PC-9 (cell line): ENCODE results near the gene GRID2. TPM values are rescaled to one million over a fixed set of nuclear protein-coding genes. Genes with fewer than 3 reads are reported as not detected.

ENCODE experiments used
- BruUV-seq: library from RNA; stranded (reverse); fragments of 400-500 nt; replicated peaks from 2 replicates; lab custom pipeline; 2021; lab: Mats Ljungman, UMichigan
- CTCF ChIA-PET: fragments of 300-600 bp; sonication (Branson Sonifier 250); formaldehyde crosslinking; loops from one replicate; lab custom pipeline; 2022; ENCODE audit warnings: antibody characterized with exemption; lab: Charles Lee
- POLR2A ChIA-PET: fragments of 300-600 bp; sonication (Branson Sonifier 250); formaldehyde crosslinking; loops from one replicate; lab custom pipeline; 2022; ENCODE audit warnings: antibody characterized with exemption; ENCODE audit not compliant: unreplicated experiment; lab: Charles Lee
- DNase-seq, 2 experiments: peaks; one replicate each; pipeline versions ENCODE4 v3.0.0 to v3.0.0-alpha.2; 2015 to 2022; ENCODE audit warnings: mixed read lengths in 1 of 2
- H2AFZ ChIP-seq: fragments of 200-600 bp; sonication (generic); 2 replicates; pipeline ENCODE4 v1.8.1; 2017; ENCODE audit warnings: antibody characterized with exemption
- H3F3A ChIP-seq: fragments of 200-600 bp; sonication (generic); 2 replicates; pipeline ENCODE4 v1.8.1; 2017; ENCODE audit warnings: antibody characterized with exemption, mild to moderate bottlenecking, low read depth; ENCODE audit not compliant: insufficient read depth
- H3K27ac ChIP-seq: fragments of 200-600 bp; sonication (generic); 2 replicates; pipeline ENCODE4 v1.6.1; 2016; ENCODE audit warnings: mixed run types
- H3K27me3 ChIP-seq: fragments of 200-600 bp; sonication (generic); 2 replicates; pipeline ENCODE4 v1.6.1; 2016; ENCODE audit warnings: low read depth, mixed run types; ENCODE audit not compliant: insufficient read depth
- H3K36me3 ChIP-seq: fragments of 200-600 bp; sonication (generic); 2 replicates; pipeline ENCODE4 v1.6.1; 2016; ENCODE audit warnings: low read depth, mixed run types
- H3K4me1 ChIP-seq: fragments of 200-600 bp; sonication (generic); replicated peaks from 2 replicates; pipeline ENCODE4 v1.6.1; 2016; ENCODE audit warnings: mixed run types; ENCODE audit not compliant: insufficient read depth
- H3K4me2 ChIP-seq: fragments of 200-600 bp; sonication (generic); 2 replicates; pipeline ENCODE4 v1.6.1; 2017; ENCODE audit warnings: mixed run types
- H3K4me3 ChIP-seq: fragments of 200-600 bp; sonication (generic); 2 replicates; pipeline ENCODE4 v1.6.1; 2016; ENCODE audit warnings: mixed run types
- H3K79me2 ChIP-seq: fragments of 200-600 bp; sonication (generic); 2 replicates; pipeline ENCODE4 v1.6.1; 2017; ENCODE audit warnings: low read depth, mixed run types
- H3K9me2 ChIP-seq: fragments of 200-600 bp; sonication (generic); 2 replicates; pipeline ENCODE4 v1.8.1; 2017; ENCODE audit warnings: mild to moderate bottlenecking; ENCODE audit not compliant: insufficient read depth
- H3K9me3 ChIP-seq: fragments of 200-600 bp; sonication (generic); 2 replicates; pipeline ENCODE4 v1.8.1; 2016; ENCODE audit warnings: low read depth; ENCODE audit not compliant: insufficient read depth
- H4K20me1 ChIP-seq: fragments of 200-600 bp; sonication (generic); 2 replicates; pipeline ENCODE4 v1.8.1; 2017; ENCODE audit not compliant: insufficient read depth
- EZH2 ChIP-seq: fragments of 200-600 bp; sonication (generic); IDR thresholded peaks from 2 replicates; pipeline ENCODE4 v1.8.0; 2017; ENCODE audit warnings: antibody characterized with exemption, low read depth
- intact Hi-C: fragments of 100-400 bp; cut with micrococcal nuclease; formaldehyde crosslinking; loops from one replicate; pipeline ENCODE4 v1.10.0; 2022; ENCODE audit not compliant: unreplicated experiment
- total RNA-seq: library from RNA; stranded (reverse); gene quantifications from 2 replicates; pipeline ENCODE4 v1.2.3, GENCODE V29; 2021
- TF ChIP-seq, protein P1 (sequence below): fragments of 200-600 bp; sonication (generic); conservative IDR thresholded peaks from 2 replicates; pipeline ENCODE4 v1.6.1; 2017; ENCODE audit warnings: mixed run types, antibody characterized with exemption, mild to moderate bottlenecking, moderate library complexity

Gene GRID2
- total RNA-seq, 1 experiment from 2014 or later = not detected

DNA sequence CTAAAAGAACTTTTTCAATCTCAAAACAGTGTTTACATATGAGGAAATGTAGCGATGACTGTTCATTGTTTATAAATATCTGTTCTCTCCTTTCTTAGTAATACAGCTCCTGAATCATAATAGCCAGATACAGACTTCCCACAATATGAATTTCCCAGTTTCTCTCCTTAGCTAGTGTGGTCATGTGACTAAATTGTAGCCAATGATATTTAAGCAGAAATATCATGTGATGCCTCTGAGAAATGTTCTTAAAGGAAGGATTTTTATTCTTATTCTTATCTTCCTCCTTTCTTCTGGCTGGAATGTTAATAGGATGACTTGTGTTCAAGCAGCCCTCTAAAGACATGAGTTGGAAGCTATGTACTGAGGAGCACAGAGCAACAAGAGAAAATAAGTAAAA, 1141.1 kb downstream of the GRID2 start:
- H2AFZ ChIP-seq = no peak overlapping the region
- no peaks in the 10 kb centered on the region for H3K4me1 ChIP-seq
- no peaks in the 10 kb centered on the region for H3K36me3 ChIP-seq
- H3K9me2 ChIP-seq = no peaks in the 10 kb centered on the region
- no TSS peak for BruUV-seq
- H3K4me3 ChIP-seq = no peak overlapping the region
- H3K27me3 ChIP-seq = no peaks in the 10 kb centered on the region
- TF ChIP-seq, protein P1, sequence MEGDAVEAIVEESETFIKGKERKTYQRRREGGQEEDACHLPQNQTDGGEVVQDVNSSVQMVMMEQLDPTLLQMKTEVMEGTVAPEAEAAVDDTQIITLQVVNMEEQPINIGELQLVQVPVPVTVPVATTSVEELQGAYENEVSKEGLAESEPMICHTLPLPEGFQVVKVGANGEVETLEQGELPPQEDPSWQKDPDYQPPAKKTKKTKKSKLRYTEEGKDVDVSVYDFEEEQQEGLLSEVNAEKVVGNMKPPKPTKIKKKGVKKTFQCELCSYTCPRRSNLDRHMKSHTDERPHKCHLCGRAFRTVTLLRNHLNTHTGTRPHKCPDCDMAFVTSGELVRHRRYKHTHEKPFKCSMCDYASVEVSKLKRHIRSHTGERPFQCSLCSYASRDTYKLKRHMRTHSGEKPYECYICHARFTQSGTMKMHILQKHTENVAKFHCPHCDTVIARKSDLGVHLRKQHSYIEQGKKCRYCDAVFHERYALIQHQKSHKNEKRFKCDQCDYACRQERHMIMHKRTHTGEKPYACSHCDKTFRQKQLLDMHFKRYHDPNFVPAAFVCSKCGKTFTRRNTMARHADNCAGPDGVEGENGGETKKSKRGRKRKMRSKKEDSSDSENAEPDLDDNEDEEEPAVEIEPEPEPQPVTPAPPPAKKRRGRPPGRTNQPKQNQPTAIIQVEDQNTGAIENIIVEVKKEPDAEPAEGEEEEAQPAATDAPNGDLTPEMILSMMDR = no peak
- TF ChIP-seq EZH2 = no peak
- CTCF ChIA-PET = no interaction called here
- DNase-seq = no peak
- no peaks in the 10 kb centered on the region for H3K79me2 ChIP-seq
- no peaks in the 10 kb centered on the region for H3K9me3 ChIP-seq
- no peaks in the 10 kb centered on the region for H3F3A ChIP-seq
- intact Hi-C loops = no loop called here
- POLR2A ChIA-PET = no interaction called here
- no peak overlapping the region for H3K27ac ChIP-seq
- H4K20me1 ChIP-seq = no peaks in the 10 kb centered on the region
- no peak overlapping the region for H3K4me2 ChIP-seq

DNA sequence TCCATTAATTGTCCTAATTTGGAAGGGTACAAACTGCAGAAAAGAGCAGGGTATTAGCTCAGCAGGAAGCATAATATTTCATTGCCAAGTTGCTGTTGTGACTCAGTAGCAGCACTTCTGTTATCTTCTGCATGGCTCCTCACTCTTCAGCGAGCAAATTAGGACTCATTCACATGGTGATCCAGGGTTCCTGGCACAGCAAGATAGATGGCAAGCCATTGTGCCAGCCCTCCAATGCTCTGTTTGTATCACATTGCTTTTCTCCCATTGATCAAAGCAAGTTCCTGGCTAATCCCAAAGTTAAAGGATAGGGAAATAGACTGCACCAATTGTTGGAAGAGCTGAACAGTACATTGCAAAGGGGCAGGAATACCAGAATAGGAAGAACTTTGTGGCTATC, 1142.3 kb downstream of the GRID2 start:
- no TSS peak for BruUV-seq

DNA sequence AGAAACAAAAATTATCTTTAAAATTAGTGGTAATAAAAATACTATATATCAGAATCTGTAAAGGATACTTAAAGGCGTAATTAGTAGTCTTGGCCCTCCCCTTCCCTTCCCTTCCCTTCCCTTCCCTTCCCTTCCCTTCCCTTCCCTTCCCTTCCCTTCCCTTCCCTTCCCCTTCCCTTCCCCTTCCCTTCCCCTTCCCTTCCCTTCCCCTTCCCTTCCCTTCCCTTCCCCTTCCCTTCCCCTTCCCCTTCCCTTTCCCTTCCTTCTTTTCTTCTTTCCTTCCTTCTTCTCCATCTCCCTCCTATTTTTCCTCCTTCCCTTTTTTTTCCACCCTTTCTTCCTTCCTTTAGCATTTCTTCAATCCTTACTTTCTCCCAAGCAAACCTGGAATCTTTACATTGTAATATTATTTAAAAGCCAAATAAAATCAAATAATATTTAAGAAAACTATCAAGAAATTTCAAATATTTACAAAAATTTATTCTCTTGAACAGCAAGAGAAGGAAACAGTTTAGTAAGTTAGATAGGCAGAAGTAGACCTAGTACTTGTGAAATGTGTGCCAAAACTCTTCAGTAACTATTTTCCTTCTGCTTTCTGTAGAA, 1145.0 kb downstream of the GRID2 start:
- ChIA-PET CTCF (no interaction called here), POLR2A (no interaction called here)
- Histone ChIP-seq H3K4me1 (no peaks in the 10 kb centered on the region), H2AFZ (no peak overlapping the region), H3K4me3 (no peak overlapping the region), H3K79me2 (no peaks in the 10 kb centered on the region), H3K27me3 (no peaks in the 10 kb centered on the region), H3K9me2 (no peaks in the 10 kb centered on the region), H3K9me3 (no peaks in the 10 kb centered on the region), H3K4me2 (no peak overlapping the region), H4K20me1 (no peaks in the 10 kb centered on the region), H3K36me3 (no peaks in the 10 kb centered on the region), H3F3A (no peaks in the 10 kb centered on the region), H3K27ac (no peak overlapping the region)
- no TSS peak for BruUV-seq
- intact Hi-C loops = no loop called here
- no peak for TF ChIP-seq EZH2
- TF ChIP-seq, protein P1 = no peak
- DNase-seq = no peak

More for the DNA sequence above, 1142.3 kb downstream of the GRID2 start:
- Histone ChIP-seq H4K20me1 (no peaks in the 10 kb centered on the region), H3F3A (no peaks in the 10 kb centered on the region), H3K79me2 (no peaks in the 10 kb centered on the region), H3K27ac (no peak overlapping the region), H2AFZ (no peak overlapping the region), H3K4me2 (no peak overlapping the region), H3K36me3 (no peaks in the 10 kb centered on the region), H3K4me1 (no peaks in the 10 kb centered on the region), H3K9me2 (no peaks in the 10 kb centered on the region), H3K9me3 (no peaks in the 10 kb centered on the region), H3K27me3 (no peaks in the 10 kb centered on the region), H3K4me3 (no peak overlapping the region)
- TF ChIP-seq, protein P1 = no peak
- TF ChIP-seq EZH2 = no peak
- ChIA-PET CTCF (no interaction called here), POLR2A (interaction anchor here (0.7 kb wide), 1 partner anchor 8 kb away, joined by 5 read pairs; no protein-coding TSS in a partner anchor)
- no peak for DNase-seq
- intact Hi-C loops = no loop called here
